Measurements from ENCODE around the gene SDCBP2.

The SDCBP2 gene

GRCh38 chr20:1291191-1291741 is 37.7 kb downstream of the SDCBP2 start:
- no peak overlapping the region for H3K27ac Mint-ChIP-seq (ENCODE audit: low read depth)
- H3K27me3 Mint-ChIP-seq, result no peaks in the 10 kb centered on the region
- H3K4me1 Mint-ChIP-seq, result peaks cover 18% of the 10 kb centered on the region
- H3K36me3 Mint-ChIP-seq (ENCODE audit: insufficient read depth), result peaks cover 1% of the 10 kb centered on the region
- no peaks in the 10 kb centered on the region for H3K9me3 Mint-ChIP-seq
- no peak overlapping the region for H3K4me3 Mint-ChIP-seq
- ATAC-seq (replicated peaks; ENCODE audit: extremely low read depth, poor library complexity, severe bottlenecking) (no peak), DNase-seq (ENCODE audit: low spot score in 2 of 2) (no peak)

- Mint-ChIP-seq H3K27me3 (no peaks in the 10 kb centered on the region), H3K9me3 (no peaks in the 10 kb centered on the region), H3K4me3 (no peak overlapping the region), H3K4me1 (peaks cover 22% of the 10 kb centered on the region), H3K27ac (ENCODE audit: low read depth) (no peak overlapping the region), H3K36me3 (ENCODE audit: insufficient read depth) (no peaks in the 10 kb centered on the region)
- ATAC-seq (replicated peaks; ENCODE audit: extremely low read depth, poor library complexity, severe bottlenecking), result no peak
- no peak for DNase-seq (ENCODE audit: low spot score in 2 of 2)
Measured at GRCh38 chr20:1287787-1288569, 41.0 kb downstream of the SDCBP2 start.

- no peaks in the 10 kb centered on the region for H3K36me3 Mint-ChIP-seq (ENCODE audit: insufficient read depth)
- H3K9me3 Mint-ChIP-seq, result no peaks in the 10 kb centered on the region
- H3K27ac Mint-ChIP-seq (ENCODE audit: low read depth), result peak overlapping the region; percentile 21
- DNase-seq (ENCODE audit: low spot score in 2 of 2) (no peak), ATAC-seq (replicated peaks; ENCODE audit: extremely low read depth, poor library complexity, severe bottlenecking) (no peak)
- H3K4me3 Mint-ChIP-seq, result peak overlapping the region; percentile 31
- no peaks in the 10 kb centered on the region for H3K27me3 Mint-ChIP-seq
- peaks cover 16% of the 10 kb centered on the region for H3K4me1 Mint-ChIP-seq
Measured at GRCh38 chr20:1287306-1287705, 41.6 kb downstream of the SDCBP2 start.

- H3K4me1 Mint-ChIP-seq, result peaks cover 18% of the 10 kb centered on the region
- DNase-seq (ENCODE audit: low spot score in 2 of 2) (no peak), ATAC-seq (replicated peaks; ENCODE audit: extremely low read depth, poor library complexity, severe bottlenecking) (no peak)
- peaks cover 1% of the 10 kb centered on the region for H3K36me3 Mint-ChIP-seq (ENCODE audit: insufficient read depth)
- H3K27me3 Mint-ChIP-seq, result no peaks in the 10 kb centered on the region
- H3K4me3 Mint-ChIP-seq, result peak overlapping the region; percentile 31
- peak overlapping the region; percentile 65 for H3K27ac Mint-ChIP-seq (ENCODE audit: low read depth)
- no peaks in the 10 kb centered on the region for H3K9me3 Mint-ChIP-seq
Measured at GRCh38 chr20:1286267-1287024, 42.5 kb downstream of the SDCBP2 start.

GRCh38 chr20:1283522-1284510 is 45.1 kb downstream of the SDCBP2 start:
- H3K27me3 Mint-ChIP-seq, result no peaks in the 10 kb centered on the region
- DNase-seq (ENCODE audit: low spot score in 2 of 2), result no peak
- H3K4me3 Mint-ChIP-seq, result no peak overlapping the region
- H3K4me1 Mint-ChIP-seq, result peaks cover 22% of the 10 kb centered on the region
- no peaks in the 10 kb centered on the region for H3K9me3 Mint-ChIP-seq
- H3K27ac Mint-ChIP-seq (ENCODE audit: low read depth), result no peak overlapping the region
- peaks cover 2% of the 10 kb centered on the region for H3K36me3 Mint-ChIP-seq (ENCODE audit: insufficient read depth)
- no peak for ATAC-seq (replicated peaks; ENCODE audit: extremely low read depth, poor library complexity, severe bottlenecking)

- no peaks in the 10 kb centered on the region for H3K27me3 Mint-ChIP-seq
- no peak overlapping the region for H3K4me3 Mint-ChIP-seq
- H3K4me1 Mint-ChIP-seq, result peaks cover 22% of the 10 kb centered on the region
- peaks cover 2% of the 10 kb centered on the region for H3K36me3 Mint-ChIP-seq (ENCODE audit: insufficient read depth)
- H3K9me3 Mint-ChIP-seq, result no peaks in the 10 kb centered on the region
- no peak overlapping the region for H3K27ac Mint-ChIP-seq (ENCODE audit: low read depth)
- ATAC-seq (replicated peaks; ENCODE audit: extremely low read depth, poor library complexity, severe bottlenecking) (no peak), DNase-seq (ENCODE audit: low spot score in 2 of 2) (no peak)
Measured at GRCh38 chr20:1282966-1283365, 46.0 kb downstream of the SDCBP2 start.

- H3K4me1 Mint-ChIP-seq, result peaks cover 12% of the 10 kb centered on the region
- peaks cover 2% of the 10 kb centered on the region for H3K36me3 Mint-ChIP-seq (ENCODE audit: insufficient read depth)
- no peak for DNase-seq (ENCODE audit: low spot score in 2 of 2)
- no peaks in the 10 kb centered on the region for H3K9me3 Mint-ChIP-seq
- ATAC-seq (replicated peaks; ENCODE audit: extremely low read depth, poor library complexity, severe bottlenecking), result no peak
- H3K27ac Mint-ChIP-seq (ENCODE audit: low read depth), result peak overlapping the region; percentile 44
- H3K4me3 Mint-ChIP-seq, result no peak overlapping the region
- no peaks in the 10 kb centered on the region for H3K27me3 Mint-ChIP-seq
Measured at GRCh38 chr20:1281279-1282057, 47.5 kb downstream of the SDCBP2 start.

- Mint-ChIP-seq H3K36me3 (ENCODE audit: insufficient read depth) (peaks cover 2% of the 10 kb centered on the region), H3K4me1 (peaks cover 10% of the 10 kb centered on the region), H3K9me3 (no peaks in the 10 kb centered on the region), H3K4me3 (no peak overlapping the region), H3K27me3 (no peaks in the 10 kb centered on the region), H3K27ac (ENCODE audit: low read depth) (peak overlapping the region; percentile 44)
- DNase-seq (ENCODE audit: low spot score in 2 of 2) (no peak), ATAC-seq (replicated peaks; ENCODE audit: extremely low read depth, poor library complexity, severe bottlenecking) (no peak)
Measured at GRCh38 chr20:1280195-1281102, 48.5 kb downstream of the SDCBP2 start.

- Mint-ChIP-seq H3K9me3 (no peaks in the 10 kb centered on the region), H3K36me3 (ENCODE audit: insufficient read depth) (peaks cover 2% of the 10 kb centered on the region), H3K4me3 (no peak overlapping the region), H3K27me3 (no peaks in the 10 kb centered on the region), H3K27ac (ENCODE audit: low read depth) (no peak overlapping the region), H3K4me1 (peaks cover 10% of the 10 kb centered on the region)
- ATAC-seq (replicated peaks; ENCODE audit: extremely low read depth, poor library complexity, severe bottlenecking) (no peak), DNase-seq (ENCODE audit: low spot score in 2 of 2) (no peak)
Measured at GRCh38 chr20:1278993-1279392, 49.9 kb downstream of the SDCBP2 start.

GRCh38 chr20:1277529-1278322 is 51.2 kb downstream of the SDCBP2 start:
- Mint-ChIP-seq H3K27ac (ENCODE audit: low read depth) (no peak overlapping the region), H3K9me3 (no peaks in the 10 kb centered on the region), H3K36me3 (ENCODE audit: insufficient read depth) (peaks cover 2% of the 10 kb centered on the region), H3K4me1 (peaks cover 10% of the 10 kb centered on the region), H3K27me3 (no peaks in the 10 kb centered on the region), H3K4me3 (no peak overlapping the region)
- DNase-seq (ENCODE audit: low spot score in 2 of 2) (no peak), ATAC-seq (replicated peaks; ENCODE audit: extremely low read depth, poor library complexity, severe bottlenecking) (no peak)
